ENCODE results near the gene MUC5B. TPM values are rescaled to one million over a fixed set of nuclear protein-coding genes. Genes with fewer than 3 reads are reported as not detected.

Gene MUC5B
- total RNA-seq, 1 donor from 2014 or later = 57.5 TPM

GRCh38 chr11:1192741-1193325 lies 30.0 kb upstream of the MUC5B start:
- Histone ChIP-seq H3K4me1 (no peaks in the 10 kb centered on the region), H3K27ac (no peak overlapping the region), H3K27me3 (ENCODE audit: low read depth) (peaks cover 22% of the 10 kb centered on the region), H3K36me3 (no peaks in the 10 kb centered on the region), H3K9me3 (no peaks in the 10 kb centered on the region), H3K4me3 (no peak overlapping the region)
- intact Hi-C loops (cut with DNase I) = no loop called here
- no peak for TF ChIP-seq CTCF (IDR thresholded peaks at IDR 0.05)
- peak in 1 of 2 donors; percentile 13 for ATAC-seq
- peak; percentile 15 for DNase-seq

- Histone ChIP-seq H3K36me3 (no peaks in the 10 kb centered on the region), H3K27me3 (ENCODE audit: low read depth) (peaks cover 30% of the 10 kb centered on the region), H3K27ac (no peak overlapping the region), H3K9me3 (no peaks in the 10 kb centered on the region), H3K4me1 (no peaks in the 10 kb centered on the region), H3K4me3 (no peak overlapping the region)
- intact Hi-C loops (cut with DNase I) = no loop called here
- DNase-seq = peak; percentile 38
- ATAC-seq = peak; percentile 7 to 13
- TF ChIP-seq CTCF (IDR thresholded peaks at IDR 0.05) = no peak
Observed at GRCh38 chr11:1193326-1194230, 29.3 kb upstream of the MUC5B start.

- no peak for ATAC-seq
- TF ChIP-seq CTCF (IDR thresholded peaks at IDR 0.05) = no peak
Observed at GRCh38 chr11:1194231-1194976, 28.5 kb upstream of the MUC5B start.

GRCh38 chr11:1194977-1195681 lies 27.7 kb upstream of the MUC5B start:
- intact Hi-C loops (cut with DNase I) = no loop called here
- no peak overlapping the region for H3K27ac ChIP-seq
- H3K36me3 ChIP-seq = no peaks in the 10 kb centered on the region
- H3K27me3 ChIP-seq (ENCODE audit: low read depth) = peaks cover 45% of the 10 kb centered on the region
- TF ChIP-seq CTCF (IDR thresholded peaks at IDR 0.05) = no peak
- H3K4me1 ChIP-seq = no peaks in the 10 kb centered on the region
- no peaks in the 10 kb centered on the region for H3K9me3 ChIP-seq
- ATAC-seq = no peak
- no peak overlapping the region for H3K4me3 ChIP-seq
- peak; percentile 28 for DNase-seq

More at GRCh38 chr11:1194231-1194976, 28.5 kb upstream of the MUC5B start:
- DNase-seq = peak; percentile 44
- Histone ChIP-seq H3K27me3 (ENCODE audit: low read depth) (peaks cover 38% of the 10 kb centered on the region), H3K27ac (no peak overlapping the region), H3K9me3 (no peaks in the 10 kb centered on the region), H3K4me3 (no peak overlapping the region), H3K36me3 (no peaks in the 10 kb centered on the region), H3K4me1 (no peaks in the 10 kb centered on the region)
- intact Hi-C loops (cut with DNase I) = no loop called here
